A673 (cell line): Measurements from ENCODE around the gene PAX7. TPM values are rescaled to one million over a fixed set of nuclear protein-coding genes. Genes with fewer than 3 reads are reported as not detected.

ENCODE experiments used
- BruUV-seq: library from RNA; stranded (reverse); fragments of 400-500 nt; replicated peaks from 2 replicates; lab custom pipeline; 2021; lab: Mats Ljungman, UMichigan
- CTCF ChIA-PET: fragments of 300-600 bp; sonication (Branson Sonifier 250); formaldehyde crosslinking; loops from one replicate; lab custom pipeline; 2022; ENCODE audit warnings: antibody characterized with exemption; lab: Charles Lee
- POLR2A ChIA-PET: fragments of 300-600 bp; sonication (Branson Sonifier 250); formaldehyde crosslinking; loops from one replicate; lab custom pipeline; 2022; ENCODE audit warnings: antibody characterized with exemption; ENCODE audit not compliant: low non-redundant PET; lab: Charles Lee
- DNase-seq: peaks from one replicate; pipeline ENCODE4 v3.0.0-alpha.2; 2015; ENCODE audit warnings: low spot score
- H3K27ac ChIP-seq: fragments of 200-600 bp; sonication (generic); 2 replicates; pipeline ENCODE4 v1.5.1; 2016; ENCODE audit warnings: mixed run types, low read depth, mild to moderate bottlenecking, mixed read lengths, antibody characterized with exemption, low read length; ENCODE audit not compliant: poor library complexity, severe bottlenecking
- H3K27me3 ChIP-seq: fragments of 200-600 bp; sonication (generic); replicated peaks from 2 replicates; pipeline ENCODE4 v1.6.1; 2017; ENCODE audit warnings: mixed run types, low read depth, mild to moderate bottlenecking, mixed read lengths, antibody characterized with exemption, low read length; ENCODE audit not compliant: insufficient read depth, poor library complexity
- H3K36me3 ChIP-seq: fragments of 200-600 bp; sonication (generic); 2 replicates; pipeline ENCODE4 v1.6.1; 2016; ENCODE audit warnings: mixed run types, mild to moderate bottlenecking, mixed read lengths, antibody characterized with exemption, low read length; ENCODE audit not compliant: insufficient read depth, poor library complexity, severe bottlenecking
- H3K4me1 ChIP-seq: fragments of 200-600 bp; sonication (generic); 2 replicates; pipeline ENCODE4 v1.6.1; 2017; ENCODE audit warnings: mixed run types, mild to moderate bottlenecking, mixed read lengths, antibody characterized with exemption, low read length; ENCODE audit not compliant: insufficient read depth, poor library complexity, severe bottlenecking
- H3K4me3 ChIP-seq: fragments of 200-600 bp; sonication (generic); 2 replicates; pipeline ENCODE4 v1.5.1; 2016; ENCODE audit warnings: low read depth, mixed run types, mild to moderate bottlenecking, mixed read lengths, low read length; ENCODE audit not compliant: poor library complexity, severe bottlenecking
- H3K9me3 ChIP-seq: fragments of 200-600 bp; sonication (generic); 2 replicates; pipeline ENCODE4 v1.6.1; 2016; ENCODE audit warnings: mixed run types, low read depth, mild to moderate bottlenecking, mixed read lengths, antibody characterized with exemption, low read length; ENCODE audit not compliant: poor library complexity, severe bottlenecking
- EZH2 ChIP-seq: fragments of 200-600 bp; sonication (generic); IDR thresholded peaks from 2 replicates; pipeline ENCODE4 v1.6.1; 2017; ENCODE audit warnings: borderline replicate concordance, low read depth, mild to moderate bottlenecking, mixed read lengths, antibody characterized with exemption, low read length; ENCODE audit not compliant: poor library complexity, severe bottlenecking
- intact Hi-C: fragments of 100-400 bp; cut with micrococcal nuclease; formaldehyde crosslinking; loops from one replicate; pipeline ENCODE4 v1.10.0; 2022; ENCODE audit not compliant: unreplicated experiment
- total RNA-seq: library from RNA; stranded (reverse); gene quantifications from 2 replicates; pipeline ENCODE4 v1.2.3, GENCODE V29; 2021
- TF ChIP-seq, protein P1 (sequence below): fragments of 300-800, 200-600 bp; sonication (generic); conservative IDR thresholded peaks from 2 replicates; pipeline ENCODE4 v1.5.1; 2017; ENCODE audit warnings: low read depth, mild to moderate bottlenecking, antibody characterized with exemption, low read length, moderate library complexity, mixed read lengths

The PAX7 gene
- total RNA-seq, 1 experiment from 2014 or later = 36.5 TPM

DNA sequence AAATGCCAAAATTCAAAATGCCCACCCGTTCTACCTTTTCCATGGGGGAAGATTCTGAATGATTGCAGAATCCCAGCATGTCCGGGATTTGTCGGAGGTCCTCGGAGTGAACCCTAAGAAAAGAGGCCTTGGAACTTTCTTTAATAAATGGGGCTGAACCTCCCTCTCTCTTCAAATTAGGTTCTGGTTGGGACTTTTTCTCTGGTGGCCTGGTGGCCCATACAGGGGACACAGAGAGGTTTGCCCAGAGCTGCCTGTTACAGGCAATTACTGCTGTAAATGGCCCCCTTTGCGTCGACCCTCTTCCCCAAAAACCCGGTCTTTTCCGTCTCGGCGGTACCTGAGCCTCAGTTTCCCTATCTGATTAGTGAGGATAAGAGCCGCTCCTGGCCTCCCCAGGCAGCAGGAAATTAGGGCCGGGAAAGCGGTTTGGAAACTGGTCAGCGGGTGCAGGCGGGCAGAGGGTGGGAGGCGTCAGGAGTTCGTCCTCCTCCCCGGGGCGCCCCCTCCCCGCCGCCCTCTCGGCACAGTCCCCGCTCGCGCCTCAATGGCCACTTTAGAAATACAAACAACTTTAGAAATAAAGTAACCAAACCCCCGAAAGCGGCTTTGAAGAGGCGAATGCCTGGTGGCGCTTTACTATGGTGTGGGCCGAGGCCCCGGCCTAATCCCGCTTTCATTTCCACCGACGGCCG lies 15.6 kb downstream of the PAX7 start:
- Histone ChIP-seq H3K9me3 (no peaks in the 10 kb centered on the region), H3K36me3 (peaks cover 5% of the 10 kb centered on the region), H3K4me1 (peaks cover 52% of the 10 kb centered on the region), H3K27me3 (peaks cover 7% of the 10 kb centered on the region), H3K4me3 (peak overlapping the region; percentile 20), H3K27ac (peak overlapping the region; percentile 40)
- ChIA-PET POLR2A (no interaction called here), CTCF (no interaction called here)
- TF ChIP-seq EZH2 = no peak
- TF ChIP-seq, protein P1, sequence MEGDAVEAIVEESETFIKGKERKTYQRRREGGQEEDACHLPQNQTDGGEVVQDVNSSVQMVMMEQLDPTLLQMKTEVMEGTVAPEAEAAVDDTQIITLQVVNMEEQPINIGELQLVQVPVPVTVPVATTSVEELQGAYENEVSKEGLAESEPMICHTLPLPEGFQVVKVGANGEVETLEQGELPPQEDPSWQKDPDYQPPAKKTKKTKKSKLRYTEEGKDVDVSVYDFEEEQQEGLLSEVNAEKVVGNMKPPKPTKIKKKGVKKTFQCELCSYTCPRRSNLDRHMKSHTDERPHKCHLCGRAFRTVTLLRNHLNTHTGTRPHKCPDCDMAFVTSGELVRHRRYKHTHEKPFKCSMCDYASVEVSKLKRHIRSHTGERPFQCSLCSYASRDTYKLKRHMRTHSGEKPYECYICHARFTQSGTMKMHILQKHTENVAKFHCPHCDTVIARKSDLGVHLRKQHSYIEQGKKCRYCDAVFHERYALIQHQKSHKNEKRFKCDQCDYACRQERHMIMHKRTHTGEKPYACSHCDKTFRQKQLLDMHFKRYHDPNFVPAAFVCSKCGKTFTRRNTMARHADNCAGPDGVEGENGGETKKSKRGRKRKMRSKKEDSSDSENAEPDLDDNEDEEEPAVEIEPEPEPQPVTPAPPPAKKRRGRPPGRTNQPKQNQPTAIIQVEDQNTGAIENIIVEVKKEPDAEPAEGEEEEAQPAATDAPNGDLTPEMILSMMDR = no peak
- no peak for DNase-seq
- intact Hi-C loops = no loop called here
- no TSS peak for BruUV-seq

DNA sequence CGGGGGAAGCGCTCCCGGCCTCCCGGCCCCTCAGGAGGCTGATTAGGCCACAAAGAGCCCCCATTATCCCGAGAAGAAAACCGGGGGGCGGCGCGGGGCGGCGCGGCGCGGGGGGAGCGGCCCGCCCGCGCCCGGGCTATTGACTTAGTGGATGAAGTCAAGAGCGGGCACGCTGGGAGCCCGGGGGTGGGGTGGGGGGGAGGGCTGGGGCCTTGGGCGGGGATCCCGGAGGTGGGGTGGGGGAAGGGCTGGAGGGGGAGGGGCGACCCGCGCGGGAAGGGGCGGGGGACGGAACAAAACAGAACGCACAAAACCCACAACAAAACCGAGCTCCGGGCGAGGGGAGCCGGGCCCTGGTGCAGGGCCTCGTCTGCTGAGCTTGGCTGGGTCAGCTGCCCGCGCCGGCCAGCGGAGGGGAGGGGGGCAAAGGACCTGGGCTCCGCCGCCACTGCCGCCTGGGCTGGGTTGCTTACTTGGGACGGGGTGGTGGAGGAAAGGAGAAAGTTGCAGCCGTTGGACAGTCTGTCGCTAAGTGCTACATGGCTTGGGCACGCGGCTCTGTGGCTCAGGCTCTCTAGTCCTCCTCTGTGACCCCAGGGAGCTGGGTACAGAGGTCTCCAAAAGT lies 16.3 kb downstream of the PAX7 start:
- H3K4me3 ChIP-seq = peak overlapping the region; percentile 20
- H3K27me3 ChIP-seq = peaks cover 4% of the 10 kb centered on the region
- peaks cover 52% of the 10 kb centered on the region for H3K4me1 ChIP-seq
- peaks cover 5% of the 10 kb centered on the region for H3K36me3 ChIP-seq
- H3K27ac ChIP-seq = peak overlapping the region; percentile 40
- no peaks in the 10 kb centered on the region for H3K9me3 ChIP-seq
- intact Hi-C loops = no loop called here
- ChIA-PET POLR2A (no interaction called here), CTCF (interaction anchor here (0.6 kb wide), 1 partner anchor 259 kb away, joined by 3 read pairs; no protein-coding TSS in a partner anchor)
- no TSS peak for BruUV-seq
- no peak for DNase-seq
- no peak for TF ChIP-seq EZH2
- TF ChIP-seq, protein P1 = no peak

DNA sequence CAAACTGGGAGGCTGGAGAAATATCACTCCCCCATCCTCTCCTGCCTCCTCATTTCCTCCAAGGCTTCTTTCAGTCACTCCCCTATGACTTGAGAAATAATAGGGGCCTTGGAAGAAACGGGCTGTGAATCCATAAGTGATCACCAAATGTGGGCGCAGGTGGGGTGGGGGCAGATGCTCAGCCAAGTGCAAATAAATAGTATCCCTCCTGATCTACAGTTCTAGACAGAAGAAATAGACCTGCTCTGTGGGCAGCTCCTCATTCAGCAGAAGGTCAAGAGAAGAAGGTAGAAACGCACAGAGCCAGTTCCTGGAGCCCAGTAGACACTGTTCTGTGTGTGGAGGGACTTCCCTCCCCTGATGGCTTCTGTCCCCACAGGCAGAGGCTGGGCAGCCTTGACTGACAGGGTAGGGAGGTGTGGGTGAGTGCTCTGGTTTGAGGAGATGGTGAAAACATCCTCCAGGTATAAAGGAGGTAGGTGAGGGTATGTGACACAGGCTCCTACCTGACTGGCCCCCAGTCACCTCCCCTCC lies 17.1 kb downstream of the PAX7 start:
- no peak overlapping the region for H3K27ac ChIP-seq
- BruUV-seq = no TSS peak
- peaks cover 45% of the 10 kb centered on the region for H3K4me1 ChIP-seq
- DNase-seq = no peak
- H3K9me3 ChIP-seq = no peaks in the 10 kb centered on the region
- intact Hi-C loops = no loop called here
- H3K4me3 ChIP-seq = no peak overlapping the region
- POLR2A ChIA-PET = no interaction called here
- TF ChIP-seq, protein P1 = no peak
- TF ChIP-seq EZH2 = no peak
- H3K36me3 ChIP-seq = peaks cover 5% of the 10 kb centered on the region
- CTCF ChIA-PET = no interaction called here
- H3K27me3 ChIP-seq = no peaks in the 10 kb centered on the region
